Vagina (tissue), 2 donors: Measurements from ENCODE around the gene TRAF3IP1.
"Not testable (repeated sequence)": the region's sequence is repeated elsewhere in the genome, so short reads cannot be mapped to it uniquely, and the experiment has no call there.

Experiments
- POLR2AphosphoS5 ChIP-seq, 2 donors: sonication (generic); formaldehyde crosslinking; IDR thresholded peaks; one replicate each; pipeline ENCODE4 v1.9.0; 2017; ENCODE audit warnings: antibody characterized with exemption in 2 of 2, mild to moderate bottlenecking in 2 of 2, low read depth in 1 of 2; ENCODE audit not compliant: insufficient read depth in 1 of 2
- TF ChIP-seq, protein P1 (sequence below), 3 experiments: fragments of 450-650 bp in 2 of 3; fragments of 200-600 bp in 1 of 3; sonication (generic) in 1 of 3; IDR thresholded peaks; one replicate each; pipeline ENCODE4 v1.5.1; 2017 to 2019; ENCODE audit warnings: antibody characterized with exemption in 3 of 3, mild to moderate bottlenecking in 2 of 3, moderate library complexity in 2 of 3

DNA sequence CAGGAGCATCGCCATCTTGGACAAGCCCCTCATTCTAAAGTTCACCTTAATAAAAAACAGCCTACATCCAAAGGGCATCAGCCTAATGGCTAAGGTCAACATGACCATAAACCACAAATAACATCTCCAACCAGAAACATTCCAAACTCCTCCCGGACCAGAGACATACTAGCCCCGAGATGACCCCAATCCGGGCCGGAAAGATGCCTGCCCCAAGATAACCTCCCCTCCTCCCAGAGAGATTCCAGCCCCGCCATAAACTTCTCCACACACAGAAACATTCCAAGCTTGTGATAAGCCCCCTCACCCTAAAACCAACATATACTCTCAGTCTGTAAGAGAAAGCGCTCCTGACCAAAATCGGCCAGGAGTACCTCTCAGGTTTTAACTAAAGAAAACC is 48.6 kb upstream of the TRAF3IP1 start:
- TF ChIP-seq, protein P1, sequence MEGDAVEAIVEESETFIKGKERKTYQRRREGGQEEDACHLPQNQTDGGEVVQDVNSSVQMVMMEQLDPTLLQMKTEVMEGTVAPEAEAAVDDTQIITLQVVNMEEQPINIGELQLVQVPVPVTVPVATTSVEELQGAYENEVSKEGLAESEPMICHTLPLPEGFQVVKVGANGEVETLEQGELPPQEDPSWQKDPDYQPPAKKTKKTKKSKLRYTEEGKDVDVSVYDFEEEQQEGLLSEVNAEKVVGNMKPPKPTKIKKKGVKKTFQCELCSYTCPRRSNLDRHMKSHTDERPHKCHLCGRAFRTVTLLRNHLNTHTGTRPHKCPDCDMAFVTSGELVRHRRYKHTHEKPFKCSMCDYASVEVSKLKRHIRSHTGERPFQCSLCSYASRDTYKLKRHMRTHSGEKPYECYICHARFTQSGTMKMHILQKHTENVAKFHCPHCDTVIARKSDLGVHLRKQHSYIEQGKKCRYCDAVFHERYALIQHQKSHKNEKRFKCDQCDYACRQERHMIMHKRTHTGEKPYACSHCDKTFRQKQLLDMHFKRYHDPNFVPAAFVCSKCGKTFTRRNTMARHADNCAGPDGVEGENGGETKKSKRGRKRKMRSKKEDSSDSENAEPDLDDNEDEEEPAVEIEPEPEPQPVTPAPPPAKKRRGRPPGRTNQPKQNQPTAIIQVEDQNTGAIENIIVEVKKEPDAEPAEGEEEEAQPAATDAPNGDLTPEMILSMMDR (IDR thresholded peaks at IDR 0.05), result not testable (repeated sequence)
- not testable (repeated sequence) for TF ChIP-seq POLR2AphosphoS5 (IDR thresholded peaks at IDR 0.05; ENCODE audit: insufficient read depth in 1 of 2, low read depth in 1 of 2)
